Prostate gland (tissue), 2 donors: ENCODE results near the gene MIB2.

Experiments used
- CTCF ChIP-seq, 4 experiments: fragments of 200-600 bp in 2 of 4; fragments of 450-650 bp in 2 of 4; sonication (generic) in 2 of 4; IDR thresholded peaks; 1 replicate in 3 of 4; 2 replicates in 1 of 4; pipeline ENCODE4 v1.5.1; 2016 to 2019; ENCODE audit warnings: antibody characterized with exemption in 4 of 4, mild to moderate bottlenecking in 2 of 4, moderate library complexity in 2 of 4
- POLR2A ChIP-seq: fragments of 450-650 bp; IDR thresholded peaks from one replicate; pipeline ENCODE4 v1.6.1; 2016; ENCODE audit warnings: antibody characterized with exemption, mild to moderate bottlenecking
- POLR2AphosphoS5 ChIP-seq: sonication (generic); formaldehyde crosslinking; IDR thresholded peaks from one replicate; pipeline ENCODE4 v1.6.1; 2017; ENCODE audit warnings: antibody characterized with exemption

DNA sequence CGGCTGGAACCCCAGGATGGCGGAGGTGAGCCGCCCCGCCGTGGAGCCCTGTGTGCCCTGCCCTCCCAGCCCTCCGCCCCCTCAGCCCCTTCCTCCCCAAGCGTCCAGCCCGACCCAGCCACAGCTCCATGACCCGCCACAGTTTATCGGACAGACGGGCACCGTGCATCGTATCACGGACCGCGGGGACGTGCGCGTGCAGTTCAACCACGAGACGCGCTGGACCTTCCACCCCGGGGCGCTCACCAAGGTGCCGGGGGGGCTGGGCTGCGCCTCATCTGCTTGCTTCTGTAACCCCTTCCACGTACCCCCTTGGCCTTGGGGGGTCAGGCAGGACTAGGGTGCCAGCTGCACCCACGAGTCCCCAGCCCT, 10.1 kb downstream of the MIB2 start:
- no peak for TF ChIP-seq POLR2A
- TF ChIP-seq CTCF (IDR thresholded peaks at IDR 0.05) = no peak
- no peak for TF ChIP-seq POLR2AphosphoS5
